Body of pancreas (tissue), 4 donors: ENCODE results near the gene CHCHD3.

ENCODE experiments used
- CTCF ChIP-seq, 7 experiments: fragments of 450-650 bp in 4 of 7; fragments of 200-600 bp in 3 of 7; sonication (generic) in 3 of 7; IDR thresholded peaks; one replicate each; pipeline ENCODE4 v1.5.1; 2016 to 2019; ENCODE audit warnings: antibody characterized with exemption in 7 of 7
- POLR2A ChIP-seq, 3 donors: fragments of 450-650 bp; IDR thresholded peaks; one replicate each; pipeline ENCODE4 v1.6.1; 2016; ENCODE audit warnings: antibody characterized with exemption in 3 of 3, mild to moderate bottlenecking in 2 of 3

GRCh38 chr7:132819648-132820047, 262.2 kb downstream of the CHCHD3 start:
- no peak for TF ChIP-seq CTCF (IDR thresholded peaks at IDR 0.05)
- TF ChIP-seq POLR2A (IDR thresholded peaks at IDR 0.05): no peak
